ENCODE data around the gene CDC42EP1. TPM values are rescaled to one million over a fixed set of nuclear protein-coding genes. Genes with fewer than 3 reads are reported as not detected.

Gene CDC42EP1
- total RNA-seq, 4 donors from 2014 or later = 19.0 to 37.7 (median 27.4) TPM

DNA sequence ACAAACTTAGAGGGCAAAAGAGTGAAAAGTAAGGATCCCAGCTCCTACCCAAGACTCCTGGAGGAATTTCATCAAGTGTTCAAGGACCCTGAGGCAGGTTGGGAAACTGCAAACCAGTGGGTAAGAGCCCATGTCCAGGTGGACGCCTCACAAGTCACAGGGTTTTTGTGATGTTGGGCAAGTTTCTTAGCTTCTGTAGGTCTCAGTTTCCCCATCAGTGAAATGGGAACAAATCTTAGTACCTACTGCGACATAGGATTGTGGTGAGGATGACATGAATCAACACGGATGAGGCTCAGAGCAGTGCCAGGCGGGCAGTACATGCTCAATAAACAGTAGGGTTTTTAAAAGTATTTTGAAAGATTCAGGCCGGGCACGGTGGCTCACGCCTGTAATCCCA lies 17.3 kb upstream of the CDC42EP1 start:
- WGBS, 2 donors (ENCODE audit: low coverage in 1 of 2) = 90 to 96% methylated on average over 2 to 6 of the region's 7 CpGs
- TF ChIP-seq POLR2A (IDR thresholded peaks at IDR 0.05) (no peak), EP300 (IDR thresholded peaks at IDR 0.05) (no peak), POLR2AphosphoS5 (IDR thresholded peaks at IDR 0.05) (no peak)
- TF ChIP-seq, protein P1, sequence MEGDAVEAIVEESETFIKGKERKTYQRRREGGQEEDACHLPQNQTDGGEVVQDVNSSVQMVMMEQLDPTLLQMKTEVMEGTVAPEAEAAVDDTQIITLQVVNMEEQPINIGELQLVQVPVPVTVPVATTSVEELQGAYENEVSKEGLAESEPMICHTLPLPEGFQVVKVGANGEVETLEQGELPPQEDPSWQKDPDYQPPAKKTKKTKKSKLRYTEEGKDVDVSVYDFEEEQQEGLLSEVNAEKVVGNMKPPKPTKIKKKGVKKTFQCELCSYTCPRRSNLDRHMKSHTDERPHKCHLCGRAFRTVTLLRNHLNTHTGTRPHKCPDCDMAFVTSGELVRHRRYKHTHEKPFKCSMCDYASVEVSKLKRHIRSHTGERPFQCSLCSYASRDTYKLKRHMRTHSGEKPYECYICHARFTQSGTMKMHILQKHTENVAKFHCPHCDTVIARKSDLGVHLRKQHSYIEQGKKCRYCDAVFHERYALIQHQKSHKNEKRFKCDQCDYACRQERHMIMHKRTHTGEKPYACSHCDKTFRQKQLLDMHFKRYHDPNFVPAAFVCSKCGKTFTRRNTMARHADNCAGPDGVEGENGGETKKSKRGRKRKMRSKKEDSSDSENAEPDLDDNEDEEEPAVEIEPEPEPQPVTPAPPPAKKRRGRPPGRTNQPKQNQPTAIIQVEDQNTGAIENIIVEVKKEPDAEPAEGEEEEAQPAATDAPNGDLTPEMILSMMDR (IDR thresholded peaks at IDR 0.05) = no peak
- Histone ChIP-seq H3K9me3 (no peaks in the 10 kb centered on the region), H3K27me3 (peaks cover 44% of the 10 kb centered on the region), H3K36me3 (no peaks in the 10 kb centered on the region), H3K4me3 (no peak overlapping the region), H3K4me1 (peaks cover 0 to 44% (median 11%) of the 10 kb centered on the region in 3 donors), H3K27ac (no peak overlapping the region)
- no peak for ATAC-seq

DNA sequence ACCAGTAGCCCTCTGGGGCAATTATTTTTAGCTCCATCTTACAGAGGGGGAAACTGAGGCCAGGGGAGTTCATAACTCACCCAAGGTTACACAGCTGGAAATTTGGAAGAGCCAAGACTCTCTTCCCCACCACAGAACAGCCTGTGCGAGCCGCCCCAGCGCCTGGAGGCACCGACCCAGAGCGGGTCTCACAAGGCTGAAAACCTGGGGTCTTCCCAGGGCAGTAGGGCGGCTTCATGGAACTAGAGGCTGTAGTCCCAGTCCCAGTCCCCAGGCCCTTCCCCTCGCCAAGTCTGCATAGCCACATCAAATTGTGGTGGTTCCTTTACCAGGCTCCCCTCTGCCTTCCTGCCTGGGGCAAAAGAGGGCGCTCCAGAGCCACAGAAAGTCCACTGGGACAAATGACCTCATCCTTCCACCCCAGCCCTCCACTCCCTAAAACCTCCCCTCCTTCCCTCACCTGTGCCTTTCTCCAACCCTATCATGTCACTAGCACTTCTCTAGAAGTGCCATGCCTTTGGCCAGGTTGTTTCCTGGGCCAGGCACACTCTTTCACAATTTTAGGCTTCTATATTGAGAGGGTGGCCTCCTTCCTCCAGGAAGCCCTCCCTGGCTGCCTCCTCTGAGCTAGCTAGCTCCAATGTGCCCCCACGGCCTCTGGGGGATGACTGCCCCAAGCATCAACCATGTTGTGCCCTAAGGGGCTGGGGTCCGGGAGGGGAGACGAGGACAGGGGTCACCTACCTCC lies 15.2 kb upstream of the CDC42EP1 start:
- Histone ChIP-seq H3K9me3 (no peaks in the 10 kb centered on the region), H3K4me1 (peaks cover 0 to 50% (median 11%) of the 10 kb centered on the region in 3 donors), H3K27me3 (peaks cover 32% of the 10 kb centered on the region), H3K4me3 (peak overlapping the region in 1 of 2 donors; percentile 34), H3K27ac (peak overlapping the region; percentile 25 to 87 (median 86)), H3K36me3 (no peaks in the 10 kb centered on the region)
- ATAC-seq = peak; percentile 18
- 36 to 40% methylated on average over 2 of the region's 11 CpGs for WGBS, 2 donors (ENCODE audit: low coverage in 1 of 2)
- TF ChIP-seq, protein P1 (IDR thresholded peaks at IDR 0.05) = peak in 3 of 4 experiments; percentile 52 to 70 (median 63)
- no peak for TF ChIP-seq POLR2AphosphoS5 (IDR thresholded peaks at IDR 0.05)

DNA sequence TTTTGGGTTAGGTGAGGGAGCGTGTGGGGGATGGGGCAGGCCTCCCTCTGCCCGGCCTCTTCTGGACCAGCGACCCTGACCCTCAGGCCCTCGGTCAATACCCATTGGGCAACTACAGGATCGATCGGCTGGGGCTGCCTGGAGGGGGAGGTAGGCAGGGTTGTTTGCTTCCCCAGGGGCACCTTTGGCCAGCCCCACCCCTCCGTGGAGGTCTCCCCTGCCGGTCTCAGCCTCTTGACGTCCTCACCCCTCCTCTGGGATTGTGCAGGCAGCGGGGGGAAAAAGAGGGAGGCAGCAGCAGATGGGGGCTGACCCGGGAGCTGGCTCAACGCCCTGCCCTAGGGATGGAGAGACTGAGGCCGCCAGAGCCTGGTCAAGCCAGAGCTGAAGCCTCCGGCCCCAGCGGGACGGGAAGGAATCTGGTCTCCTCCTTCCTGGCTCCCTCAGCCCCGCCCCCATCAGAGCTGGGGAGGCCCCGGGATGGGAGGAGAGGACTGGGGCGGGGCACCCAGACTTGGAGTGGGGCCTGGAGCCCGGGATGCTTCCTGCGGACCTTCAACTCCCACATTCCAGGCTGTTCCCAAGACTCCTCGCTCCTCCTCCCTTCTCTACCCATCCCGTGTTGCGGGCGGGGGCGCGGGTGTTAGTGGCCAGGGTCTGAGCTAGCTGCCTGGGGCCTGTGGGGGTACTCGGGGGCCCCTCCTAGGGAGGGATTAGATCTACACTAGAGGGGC lies 14.4 kb upstream of the CDC42EP1 start:
- WGBS, 2 donors (ENCODE audit: low coverage in 1 of 2) = 3 to 30% methylated on average over 2 to 6 of the region's 28 CpGs
- no peaks in the 10 kb centered on the region for H3K36me3 ChIP-seq
- peak; percentile 92 for ATAC-seq
- H3K4me1 ChIP-seq = peaks cover 0 to 57% (median 11%) of the 10 kb centered on the region in 3 donors
- peak in 1 of 2 donors; percentile 37 for TF ChIP-seq POLR2A (IDR thresholded peaks at IDR 0.05)
- peak; percentile 62 for TF ChIP-seq POLR2AphosphoS5 (IDR thresholded peaks at IDR 0.05)
- no peak for TF ChIP-seq EP300 (IDR thresholded peaks at IDR 0.05)
- TF ChIP-seq, protein P1 (IDR thresholded peaks at IDR 0.05) = no peak
- H3K9me3 ChIP-seq = no peaks in the 10 kb centered on the region
- H3K27ac ChIP-seq = peak overlapping the region; percentile 25 to 87 (median 86)
- H3K27me3 ChIP-seq = peaks cover 28% of the 10 kb centered on the region
- peak overlapping the region in 1 of 2 donors; percentile 34 for H3K4me3 ChIP-seq

DNA sequence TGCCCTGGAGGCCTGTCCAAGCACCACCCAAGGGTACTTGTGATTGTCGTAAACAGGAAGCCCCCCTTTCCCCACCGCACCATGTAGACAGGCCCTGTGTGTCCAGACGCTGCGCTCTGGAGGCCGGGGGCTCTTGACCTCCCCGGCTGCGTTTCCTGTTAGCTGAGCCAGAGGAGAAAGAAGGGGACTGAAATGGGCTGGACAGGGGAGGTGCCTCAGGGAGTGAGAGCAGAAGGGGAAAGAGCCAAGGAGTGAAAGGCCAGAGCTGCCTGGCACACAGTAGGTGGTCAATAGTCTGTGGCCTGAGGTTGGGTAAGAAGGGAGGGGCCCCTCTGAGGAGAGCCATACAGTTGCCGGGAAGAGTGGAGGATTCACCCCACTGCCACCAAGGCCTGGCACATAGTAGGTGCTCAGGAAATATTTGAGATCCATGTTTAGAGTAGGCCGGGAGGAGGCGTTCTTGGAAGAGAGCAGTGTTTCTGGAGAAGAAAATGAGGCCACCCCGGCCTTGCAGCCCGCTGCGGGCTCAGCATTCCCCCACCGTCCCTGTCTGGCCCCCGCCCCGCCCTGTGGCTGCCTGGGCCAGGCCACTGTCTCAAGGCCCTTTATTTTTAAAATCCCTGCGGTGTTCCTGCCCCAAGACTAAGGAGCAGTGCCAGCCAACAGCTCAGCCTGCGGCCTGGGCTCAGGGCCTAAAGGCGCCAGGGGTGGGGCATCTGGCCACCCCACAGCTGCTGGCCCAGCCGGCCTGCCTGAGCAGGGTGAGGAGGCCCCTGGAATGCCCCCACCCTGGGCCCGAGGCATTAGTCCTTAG lies 13.6 kb upstream of the CDC42EP1 start:
- Histone ChIP-seq H3K27me3 (peaks cover 20% of the 10 kb centered on the region), H3K4me3 (peak overlapping the region in 1 of 2 donors; percentile 34), H3K27ac (peak overlapping the region; percentile 25 to 87 (median 86)), H3K4me1 (peaks cover 0 to 65% (median 14%) of the 10 kb centered on the region in 3 donors), H3K9me3 (no peaks in the 10 kb centered on the region), H3K36me3 (no peaks in the 10 kb centered on the region)
- TF ChIP-seq EP300 (IDR thresholded peaks at IDR 0.05) = no peak
- TF ChIP-seq, protein P1 (IDR thresholded peaks at IDR 0.05) = no peak
- TF ChIP-seq POLR2AphosphoS5 (IDR thresholded peaks at IDR 0.05) = peak; percentile 41
- TF ChIP-seq POLR2A (IDR thresholded peaks at IDR 0.05) = no peak
- ATAC-seq = peak; percentile 60
- 31 to 60% methylated on average over 1 to 4 of the region's 21 CpGs for WGBS, 2 donors (ENCODE audit: low coverage in 1 of 2)

Measured in gastroesophageal sphincter (tissue), 4 donors.